DOHH2 (cell line): ENCODE data around the gene RNASE13.

Experiments
- H3F3A ChIP-seq: fragments of 200-600 bp; sonication (generic), shearing (Covaris generic); 2 replicates; pipeline ENCODE4 v1.6.0; 2016; ENCODE audit warnings: antibody characterized with exemption, mild to moderate bottlenecking; ENCODE audit not compliant: control insufficient read depth, insufficient read depth
- H3K27ac ChIP-seq: fragments of 200-600 bp; sonication (generic); 2 replicates; pipeline ENCODE4 v1.5.1; 2014; ENCODE audit warnings: low read depth, mild to moderate bottlenecking, low read length, moderate library complexity
- H3K27me3 ChIP-seq: fragments of 200-600 bp; sonication (generic); 2 replicates; pipeline ENCODE4 v1.6.1; 2014; ENCODE audit warnings: mild to moderate bottlenecking, low read length, mixed read lengths; ENCODE audit not compliant: control insufficient read depth
- H3K36me3 ChIP-seq: fragments of 200-600 bp; sonication (generic); 2 replicates; pipeline ENCODE4 v1.6.1; 2014; ENCODE audit warnings: mild to moderate bottlenecking, low read length, moderate library complexity, mixed read lengths; ENCODE audit not compliant: control insufficient read depth
- H3K4me1 ChIP-seq: fragments of 200-600 bp; sonication (generic); 2 replicates; pipeline ENCODE4 v1.6.1; 2014; ENCODE audit warnings: mild to moderate bottlenecking, low read length, mixed read lengths; ENCODE audit not compliant: control insufficient read depth
- H3K4me2 ChIP-seq: fragments of 200-600 bp; sonication (generic); 2 replicates; pipeline ENCODE4 v1.6.0; 2014; ENCODE audit warnings: mild to moderate bottlenecking, low read length, moderate library complexity
- H3K4me3 ChIP-seq: fragments of 200-600 bp; sonication (generic); 2 replicates; pipeline ENCODE4 v1.5.1; 2014; ENCODE audit warnings: mild to moderate bottlenecking, low read length, mixed read lengths
- H3K79me2 ChIP-seq: fragments of 200-600 bp; sonication (generic); 2 replicates; pipeline ENCODE4 v1.6.1; 2014; ENCODE audit warnings: mild to moderate bottlenecking, low read length, mixed read lengths; ENCODE audit not compliant: control insufficient read depth
- H3K9me2 ChIP-seq: fragments of 200-600 bp; sonication (generic); replicated peaks from 2 replicates; pipeline ENCODE4 v1.6.1; 2014; ENCODE audit warnings: mild to moderate bottlenecking, low read length, mixed read lengths; ENCODE audit not compliant: control insufficient read depth
- H3K9me3 ChIP-seq: fragments of 200-600 bp; sonication (generic); 2 replicates; pipeline ENCODE4 v1.6.1; 2014; ENCODE audit warnings: antibody characterized with exemption, low read length, mixed read lengths; ENCODE audit not compliant: control insufficient read depth, insufficient read depth
- H4K20me1 ChIP-seq: fragments of 200-600 bp; sonication (generic); 2 replicates; pipeline ENCODE4 v1.6.0; 2014; ENCODE audit warnings: low read depth, mild to moderate bottlenecking, antibody characterized with exemption, low read length, moderate library complexity; ENCODE audit not compliant: control insufficient read depth, insufficient read depth
- CTCF ChIP-seq: fragments of 200-600 bp; sonication (generic); IDR thresholded peaks from one replicate; pipeline ENCODE4 v1.5.1; 2014; ENCODE audit warnings: antibody characterized with exemption, mild to moderate bottlenecking, low read depth, low read length; ENCODE audit not compliant: poor library complexity, severe bottlenecking
- EZH2phosphoT487 ChIP-seq: fragments of 200-600 bp; sonication (generic); IDR thresholded peaks from 2 replicates; pipeline ENCODE4 v1.6.1; 2017; ENCODE audit warnings: borderline replicate concordance, mild to moderate bottlenecking, antibody characterized with exemption, low read length, moderate library complexity, mixed read lengths

Gene RNASE13

GRCh38 chr14:21049271-21049673, 14.7 kb upstream of the RNASE13 start:
- H3K4me2 ChIP-seq, result no peak overlapping the region
- no peaks in the 10 kb centered on the region for H3K9me2 ChIP-seq
- no peaks in the 10 kb centered on the region for H3K79me2 ChIP-seq
- no peaks in the 10 kb centered on the region for H4K20me1 ChIP-seq
- no peaks in the 10 kb centered on the region for H3F3A ChIP-seq
- H3K27me3 ChIP-seq, result peaks cover 49% of the 10 kb centered on the region
- H3K36me3 ChIP-seq, result no peaks in the 10 kb centered on the region
- no peak for TF ChIP-seq CTCF
- no peak for TF ChIP-seq EZH2phosphoT487
- H3K9me3 ChIP-seq, result no peaks in the 10 kb centered on the region
- H3K4me1 ChIP-seq, result no peaks in the 10 kb centered on the region
- H3K4me3 ChIP-seq, result no peak overlapping the region
- H3K27ac ChIP-seq, result no peak overlapping the region

DNA sequence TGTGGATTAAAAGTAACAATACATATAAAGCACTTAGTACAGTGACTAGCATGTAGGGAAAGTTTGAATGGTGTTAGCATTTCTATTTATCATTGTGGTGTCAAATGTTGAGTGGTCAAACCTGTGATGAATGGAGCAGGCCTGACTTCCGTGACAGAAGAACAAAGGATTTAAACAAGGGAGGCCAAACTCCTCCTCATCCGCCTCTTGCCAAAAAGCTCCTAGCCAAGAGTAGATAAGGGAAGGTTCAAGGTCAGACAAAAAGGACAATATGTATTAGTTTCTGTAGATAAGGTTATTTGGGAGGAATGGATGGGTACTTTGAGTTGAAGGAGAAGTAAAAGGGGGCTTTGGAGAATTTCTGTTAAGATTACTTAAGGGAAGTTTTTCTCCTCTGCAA, 14.0 kb upstream of the RNASE13 start:
- no peaks in the 10 kb centered on the region for H3K9me3 ChIP-seq
- no peak overlapping the region for H3K27ac ChIP-seq
- no peaks in the 10 kb centered on the region for H3K9me2 ChIP-seq
- TF ChIP-seq CTCF (no peak), EZH2phosphoT487 (no peak)
- H3K27me3 ChIP-seq, result peaks cover 54% of the 10 kb centered on the region
- H3K4me3 ChIP-seq, result no peak overlapping the region
- H3K4me2 ChIP-seq, result no peak overlapping the region
- no peaks in the 10 kb centered on the region for H3K4me1 ChIP-seq
- no peaks in the 10 kb centered on the region for H3F3A ChIP-seq
- no peaks in the 10 kb centered on the region for H3K79me2 ChIP-seq
- no peaks in the 10 kb centered on the region for H3K36me3 ChIP-seq
- H4K20me1 ChIP-seq, result no peaks in the 10 kb centered on the region

- Histone ChIP-seq H4K20me1 (no peaks in the 10 kb centered on the region), H3K4me2 (no peak overlapping the region), H3K79me2 (no peaks in the 10 kb centered on the region), H3F3A (no peaks in the 10 kb centered on the region), H3K36me3 (no peaks in the 10 kb centered on the region), H3K4me1 (no peaks in the 10 kb centered on the region), H3K27ac (no peak overlapping the region), H3K9me3 (no peaks in the 10 kb centered on the region), H3K27me3 (peaks cover 57% of the 10 kb centered on the region), H3K4me3 (no peak overlapping the region), H3K9me2 (no peaks in the 10 kb centered on the region)
- no peak for TF ChIP-seq EZH2phosphoT487
- TF ChIP-seq CTCF, result no peak
Measured at GRCh38 chr14:21047378-21047781, 12.8 kb upstream of the RNASE13 start.
